Measurements from ENCODE around the gene TBC1D2. TPM values are rescaled to one million over a fixed set of nuclear protein-coding genes. Genes with fewer than 3 reads are reported as not detected.
"Not testable (repeated sequence)": the region's sequence is repeated elsewhere in the genome, so short reads cannot be mapped to it uniquely, and the experiment has no call there.

The TBC1D2 gene
- total RNA-seq, 1 donor from 2014 or later: 16.3 TPM

DNA sequence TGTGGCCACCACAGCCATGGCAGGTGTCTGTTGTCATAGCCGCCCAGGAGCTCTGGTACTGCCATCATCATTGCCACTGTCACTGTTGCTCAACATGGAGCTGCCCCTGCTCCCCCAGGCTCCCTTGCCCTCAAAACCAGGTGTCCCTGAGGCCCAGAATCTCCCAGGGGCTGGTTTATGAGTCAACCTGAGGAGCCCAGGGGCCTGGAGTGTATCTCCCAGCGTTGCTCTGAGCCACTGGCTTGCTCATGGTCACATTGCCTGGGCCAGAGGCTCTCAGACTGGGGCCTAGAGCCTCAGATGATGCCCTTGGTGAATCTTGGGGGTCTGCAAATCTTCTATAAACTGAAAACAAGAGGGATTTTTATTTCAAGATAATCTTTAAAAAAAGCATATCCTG lies 24.7 kb upstream of the TBC1D2 start:
- intact Hi-C loops (cut with DNase I): no loop called here
- DNase-seq (ENCODE audit: low spot score) (no peak), ATAC-seq (no peak)

DNA sequence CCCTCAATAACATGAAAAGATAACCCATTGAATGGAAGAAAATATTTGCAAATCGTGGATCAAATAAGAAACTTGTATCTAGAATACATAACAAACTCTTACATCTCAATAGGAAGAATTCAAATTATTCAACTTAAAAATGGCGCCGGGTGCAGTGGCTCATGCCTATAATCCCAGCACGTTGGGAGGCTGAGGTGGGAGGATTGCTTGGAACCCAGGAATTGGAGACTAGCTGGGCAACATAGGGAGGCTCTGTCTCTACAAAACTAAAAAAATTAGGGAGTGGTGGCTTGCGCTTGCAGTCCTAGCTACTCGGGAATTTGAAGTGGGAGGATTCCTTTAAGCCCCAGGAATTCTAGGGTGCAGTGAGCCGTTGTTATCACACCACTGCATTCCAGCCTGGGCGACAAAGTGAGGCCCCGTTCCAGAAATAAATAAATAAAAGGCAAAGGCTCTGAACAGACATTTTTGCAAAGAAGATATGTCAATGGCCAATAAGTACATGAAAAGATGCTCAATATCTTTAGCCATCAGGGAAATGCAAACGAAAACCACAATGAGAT lies 21.5 kb upstream of the TBC1D2 start:
- ATAC-seq: no peak
- intact Hi-C loops (cut with DNase I): no loop called here
- DNase-seq (ENCODE audit: low spot score): no peak

DNA sequence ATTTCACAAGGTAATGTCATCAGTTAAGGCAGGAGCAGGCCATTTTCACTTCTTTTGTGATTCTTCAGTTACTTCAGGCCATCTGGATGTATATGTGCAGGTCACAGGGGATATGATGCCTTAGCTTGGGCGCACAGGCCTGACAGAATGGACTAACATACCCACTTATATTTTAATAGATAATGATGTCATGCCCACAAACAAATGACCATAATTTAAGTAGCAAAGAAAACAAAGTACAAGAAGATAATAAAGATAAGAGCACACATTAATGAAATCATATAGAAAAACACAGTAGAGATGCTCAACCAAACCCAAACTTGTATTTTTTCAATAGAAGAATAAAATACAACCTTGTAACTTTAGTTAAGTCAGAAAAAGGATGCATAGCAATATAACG lies 19.7 kb upstream of the TBC1D2 start:
- no peak for DNase-seq (ENCODE audit: low spot score)
- intact Hi-C loops (cut with DNase I): no loop called here
- ATAC-seq: no peak

DNA sequence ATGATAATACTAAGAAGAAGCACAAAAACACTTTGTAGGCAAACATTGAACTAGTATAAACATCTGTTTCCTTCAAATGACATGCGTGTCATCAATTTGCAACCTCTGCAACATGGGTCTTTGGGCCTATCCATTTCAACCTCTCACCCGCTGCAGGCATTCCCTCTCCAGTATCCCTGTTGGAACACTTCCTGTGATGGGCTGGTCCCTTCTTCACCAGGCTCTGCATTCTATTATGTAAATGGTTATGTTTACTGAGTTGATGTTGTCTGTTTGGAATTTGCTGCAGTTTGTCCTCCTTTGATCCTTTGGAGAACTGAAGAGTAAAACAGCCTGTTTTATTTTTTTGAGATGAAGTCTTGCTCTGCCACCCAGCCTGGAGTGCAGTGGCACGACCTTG lies 16.6 kb upstream of the TBC1D2 start:
- no peak for ATAC-seq
- intact Hi-C loops (cut with DNase I): no loop called here

DNA sequence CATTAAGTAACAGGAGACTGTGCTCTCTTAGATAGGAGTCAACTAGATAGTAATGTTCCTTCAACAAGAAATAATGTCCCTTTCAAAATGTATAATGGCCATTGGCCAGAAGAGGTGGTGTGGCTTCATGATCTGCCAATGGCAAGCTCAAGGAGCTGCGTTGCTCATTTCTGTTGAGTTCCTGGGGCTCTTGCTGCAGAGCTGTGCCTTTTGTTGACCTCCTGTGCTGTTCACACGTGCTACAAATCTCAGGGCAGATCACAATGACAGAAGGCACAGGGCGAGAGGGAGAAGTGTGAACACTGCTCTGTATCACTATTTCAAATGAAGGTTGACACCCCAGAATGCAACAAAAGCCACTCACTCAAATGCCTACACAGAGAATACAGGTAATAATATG lies 16.0 kb upstream of the TBC1D2 start:
- ATAC-seq: no peak
- intact Hi-C loops (cut with DNase I): no loop called here
- no peak for DNase-seq (ENCODE audit: low spot score)

More for the DNA sequence above, 16.6 kb upstream of the TBC1D2 start:
- DNase-seq (ENCODE audit: low spot score): no peak

DNA sequence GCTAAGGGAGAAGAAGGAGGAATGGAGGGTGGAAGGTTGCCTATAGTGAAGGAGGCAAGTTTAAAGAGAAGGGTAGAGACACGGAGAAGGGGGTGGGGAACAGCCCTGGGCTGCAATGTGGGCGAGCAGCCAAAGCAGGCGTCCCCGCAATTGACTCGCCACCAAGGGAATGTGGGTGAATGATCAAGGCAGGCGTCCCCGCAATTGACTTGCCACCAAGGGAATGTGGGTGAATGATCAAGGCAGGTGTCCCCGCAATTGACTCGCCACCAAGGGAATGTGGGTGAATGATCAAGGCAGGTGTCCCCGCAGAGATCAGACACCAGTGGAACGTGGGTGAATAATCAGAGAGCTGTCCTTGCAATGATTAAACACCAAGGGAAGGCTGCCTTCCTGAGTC lies 14.8 kb upstream of the TBC1D2 start:
- ATAC-seq; intact Hi-C loops (cut with DNase I): not testable (repeated sequence)

DNA sequence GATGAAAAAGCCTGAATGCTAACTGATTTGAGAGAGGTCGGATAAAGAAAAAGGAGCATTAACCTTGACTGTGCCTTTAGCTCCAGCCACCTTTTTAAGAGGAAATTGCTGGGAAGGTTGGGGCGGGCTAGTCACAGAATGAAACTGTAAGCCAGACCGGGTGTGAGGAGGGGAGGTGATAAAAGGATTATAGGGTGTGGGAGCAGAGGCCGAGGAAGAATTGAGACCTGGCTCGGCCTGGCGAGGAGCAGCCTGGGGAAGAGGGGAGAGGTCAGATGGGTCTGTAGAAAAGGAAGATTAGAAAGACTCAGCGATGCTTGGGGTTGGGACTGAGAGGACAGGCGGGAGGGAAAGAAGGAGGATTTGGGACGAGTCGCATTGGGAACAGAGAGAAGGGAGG lies 14.2 kb upstream of the TBC1D2 start:
- intact Hi-C loops (cut with DNase I); ATAC-seq; DNase-seq (ENCODE audit: low spot score): not testable (repeated sequence)

More for the DNA sequence above, 14.8 kb upstream of the TBC1D2 start:
- not testable (repeated sequence) for DNase-seq (ENCODE audit: low spot score)

DNA sequence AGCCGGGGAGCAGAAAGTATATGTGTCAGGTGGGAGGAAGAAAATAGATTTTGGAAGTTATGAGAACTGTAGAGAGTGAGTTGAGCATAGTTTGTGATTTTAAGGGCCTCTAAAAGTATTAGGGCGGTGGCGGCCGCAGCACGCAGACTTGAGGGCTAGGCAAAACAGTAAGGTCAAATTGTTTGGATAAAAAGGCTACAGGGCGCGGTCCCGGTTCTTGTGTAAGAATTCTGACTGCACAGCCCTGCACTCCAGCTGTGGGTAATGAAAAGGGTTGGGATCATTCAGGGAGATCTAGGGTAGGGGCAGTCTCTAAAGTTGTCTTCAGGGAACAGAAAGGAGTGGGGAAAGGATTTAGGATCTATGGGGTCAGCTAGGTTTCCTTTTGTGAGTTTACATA lies 12.1 kb upstream of the TBC1D2 start:
- intact Hi-C loops (cut with DNase I); DNase-seq (ENCODE audit: low spot score); ATAC-seq: not testable (repeated sequence)

DNA sequence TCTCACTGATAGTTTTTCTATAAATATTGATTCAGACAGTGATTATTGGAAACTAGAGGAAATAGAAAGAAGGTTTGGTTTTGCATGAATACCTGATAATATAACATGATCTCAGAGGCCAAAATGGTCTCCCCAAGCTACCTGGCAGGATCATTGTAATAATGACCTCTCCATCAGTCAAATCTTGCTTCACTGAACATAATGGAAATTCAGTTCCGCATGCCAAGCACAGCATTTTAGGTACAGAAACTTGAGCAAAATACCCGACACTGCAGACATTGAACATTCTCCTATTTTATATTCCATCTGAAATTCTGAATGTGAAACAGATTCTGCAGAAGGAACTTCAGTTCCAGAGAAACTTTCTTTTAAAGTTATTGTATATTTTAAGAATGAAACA lies 9.1 kb upstream of the TBC1D2 start:
- ATAC-seq (no peak), DNase-seq (ENCODE audit: low spot score) (no peak)
- intact Hi-C loops (cut with DNase I): no loop called here

DNA sequence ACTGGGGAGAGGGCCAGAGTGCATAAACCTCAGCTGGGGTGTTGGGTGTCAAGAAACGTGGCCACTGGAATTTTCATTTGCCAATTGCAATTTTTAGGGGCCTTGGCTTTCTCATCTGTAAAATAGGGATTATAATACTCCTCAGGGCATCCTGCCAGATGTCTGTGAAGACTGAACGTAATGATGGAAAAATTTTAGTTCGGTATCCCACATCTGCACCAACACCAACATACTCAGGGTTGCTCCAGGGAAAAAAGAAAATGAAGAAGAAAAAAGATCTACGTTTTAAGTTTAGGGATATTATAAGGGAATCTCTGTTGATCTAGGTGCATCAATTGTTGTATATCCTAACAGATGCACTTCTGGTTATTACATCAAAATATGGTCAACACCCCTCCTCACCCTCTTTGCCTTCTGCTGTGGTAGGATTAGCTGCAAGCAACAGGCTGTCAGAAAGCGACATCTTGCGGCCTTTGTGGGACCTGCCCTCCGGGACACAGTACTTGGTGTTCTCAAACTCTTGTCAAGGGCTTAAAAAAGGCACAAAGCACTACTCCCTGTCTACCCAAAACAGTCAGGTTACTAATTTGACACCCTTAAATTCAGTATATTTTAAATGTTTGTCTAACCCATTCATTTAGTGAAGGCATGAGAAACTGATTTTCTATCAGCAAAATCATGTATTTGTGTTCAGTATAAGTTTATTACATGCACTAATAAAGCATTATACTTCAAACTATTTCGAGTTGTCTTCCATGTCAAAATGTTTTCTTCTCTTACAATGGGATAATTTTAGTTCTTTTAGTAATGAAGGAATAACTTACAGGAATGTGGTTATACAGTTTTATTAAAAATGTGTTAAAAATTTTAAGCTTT lies 8.3 kb upstream of the TBC1D2 start:
- intact Hi-C loops (cut with DNase I): no loop called here
- ATAC-seq (peak; percentile 94), DNase-seq (ENCODE audit: low spot score) (peak; percentile 91)

DNA sequence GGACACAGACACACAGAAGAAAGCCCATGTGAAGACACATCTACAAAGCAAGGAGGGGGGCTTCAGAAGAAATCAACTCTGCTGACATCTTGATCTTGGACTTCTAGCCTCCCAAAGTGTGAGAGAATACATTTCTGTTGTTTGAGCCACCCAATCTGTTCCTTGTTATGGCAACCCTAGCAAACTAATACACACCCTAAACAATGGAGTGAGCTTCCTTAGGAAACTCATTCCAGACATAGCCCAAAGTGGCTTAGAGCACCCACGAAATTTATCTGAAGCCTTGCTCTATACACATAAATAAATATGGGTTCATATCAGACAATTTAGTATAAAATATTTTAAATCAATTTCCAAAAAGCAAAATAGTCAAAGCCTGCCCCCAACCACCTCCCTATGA lies 7.6 kb upstream of the TBC1D2 start:
- intact Hi-C loops (cut with DNase I): no loop called here
- ATAC-seq (no peak), DNase-seq (ENCODE audit: low spot score) (no peak)

DNA sequence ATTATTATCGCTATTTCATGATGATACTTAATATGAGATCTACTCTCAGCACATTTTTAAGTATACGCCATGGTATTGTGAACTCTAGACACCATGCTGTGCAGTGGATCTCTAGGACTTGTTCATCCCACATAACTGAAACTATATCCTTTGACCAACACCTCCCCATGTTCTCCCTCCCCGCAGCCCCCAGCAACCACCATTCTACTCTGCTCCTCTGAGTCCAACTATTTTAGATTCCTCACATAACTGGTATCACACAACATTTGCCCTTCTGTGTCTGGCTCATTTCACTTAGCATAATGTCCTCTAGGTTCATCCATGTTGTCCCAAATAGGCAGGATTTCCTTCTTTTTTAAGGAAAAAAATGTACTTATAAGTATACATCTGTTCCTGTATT lies 6.6 kb upstream of the TBC1D2 start:
- DNase-seq (ENCODE audit: low spot score) (no peak), ATAC-seq (no peak)
- intact Hi-C loops (cut with DNase I): no loop called here

DNA sequence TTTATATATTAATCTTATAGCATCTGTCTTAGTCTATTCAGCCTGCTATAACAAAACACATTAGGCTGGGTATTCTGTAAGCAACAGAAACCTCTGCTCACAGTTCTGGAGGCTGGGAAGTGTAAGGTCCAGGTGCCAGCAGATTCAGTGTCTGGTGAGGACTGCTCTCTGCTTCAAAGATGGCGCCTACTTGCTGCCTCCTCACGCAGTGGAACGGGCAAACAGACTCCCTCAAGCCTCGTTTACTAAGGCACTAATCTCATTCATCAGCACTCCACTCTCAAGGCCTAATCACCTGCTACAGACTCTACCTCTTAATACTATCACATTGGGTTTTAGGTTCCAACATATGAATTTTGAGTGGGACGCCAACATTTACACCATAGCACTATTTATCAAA lies 5.2 kb upstream of the TBC1D2 start:
- ATAC-seq (no peak), DNase-seq (ENCODE audit: low spot score) (no peak)
- intact Hi-C loops (cut with DNase I): no loop called here

DNA sequence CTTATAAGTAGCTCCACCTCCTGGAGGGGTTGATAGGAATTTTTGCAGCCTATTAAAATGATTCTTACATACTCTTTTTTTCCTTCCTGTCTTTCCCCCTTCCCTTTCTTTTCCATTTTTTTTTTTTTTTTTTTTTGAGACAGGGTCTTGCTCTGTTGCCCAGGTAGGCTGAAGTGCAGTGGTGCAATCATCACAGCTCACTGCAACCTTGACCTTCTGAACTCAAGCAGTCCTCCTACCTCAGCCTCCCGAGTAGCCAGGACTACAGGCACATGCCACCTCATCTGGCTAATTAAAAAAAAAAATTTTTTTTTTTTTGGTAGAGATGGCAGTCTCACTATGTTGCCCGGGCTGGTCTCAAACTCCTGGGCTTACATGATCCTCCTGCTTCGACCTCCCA lies 4.3 kb upstream of the TBC1D2 start:
- no peak for DNase-seq (ENCODE audit: low spot score)
- intact Hi-C loops (cut with DNase I): loop anchor here (10.0 kb wide), 1 partner anchor 65 kb away; the partner anchor contains the start of gene CORO2A
- no peak for ATAC-seq

DNA sequence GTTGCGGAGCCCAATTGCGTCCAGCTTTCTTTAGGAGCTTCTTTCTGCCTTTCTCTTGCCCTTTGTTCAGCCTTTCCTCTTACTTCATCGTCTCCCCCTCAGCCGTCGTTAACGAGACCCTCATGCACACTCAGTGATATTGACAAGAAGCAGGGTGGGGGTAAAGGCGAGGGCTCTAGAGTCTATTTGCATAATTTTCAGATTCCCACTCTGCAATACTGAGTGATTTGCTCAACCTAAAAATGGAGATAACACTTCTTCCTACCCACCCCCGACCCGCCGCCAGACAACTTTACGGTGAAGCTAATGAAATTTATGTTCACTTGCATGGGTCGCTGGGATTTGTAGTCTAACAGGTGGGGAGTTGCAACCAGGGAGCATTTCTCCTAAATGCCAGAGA lies 1.3 kb upstream of the TBC1D2 start:
- intact Hi-C loops (cut with DNase I): loop anchor here (10.0 kb wide), 1 partner anchor 62 kb away; the partner anchor contains the start of gene CORO2A
- no peak for DNase-seq (ENCODE audit: low spot score)
- ATAC-seq: no peak

DNA sequence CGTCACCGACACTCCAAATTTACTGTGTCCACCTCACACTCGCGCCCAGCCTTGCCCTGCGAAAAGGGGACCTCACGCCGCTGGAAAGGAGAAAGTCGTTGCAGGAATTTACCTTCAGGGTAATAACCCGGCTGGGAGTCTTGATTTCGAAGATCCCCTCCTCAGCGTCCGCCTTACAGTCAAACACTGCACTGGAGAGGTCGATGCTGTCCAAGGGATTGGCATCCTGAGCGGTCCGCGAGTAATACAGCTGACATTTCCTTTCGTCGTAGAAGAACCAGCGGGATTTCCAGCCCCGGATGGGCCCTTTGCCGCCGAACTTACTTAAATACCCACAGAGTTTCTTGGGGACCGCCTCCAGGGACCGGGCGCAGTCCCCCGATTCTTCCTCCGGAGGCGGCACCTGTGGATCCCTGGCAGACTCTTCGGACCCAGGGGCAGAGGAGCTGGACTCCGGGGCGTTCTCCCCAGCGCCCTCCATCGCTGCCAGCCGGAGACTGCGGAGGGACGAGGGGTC lies 330 bp downstream of the TBC1D2 start:
- DNase-seq (ENCODE audit: low spot score) (no peak), ATAC-seq (peak; percentile 13)
- intact Hi-C loops (cut with DNase I): loop anchor here (10.0 kb wide), 1 partner anchor 60 kb away; the partner anchor contains the start of gene CORO2A

DNA sequence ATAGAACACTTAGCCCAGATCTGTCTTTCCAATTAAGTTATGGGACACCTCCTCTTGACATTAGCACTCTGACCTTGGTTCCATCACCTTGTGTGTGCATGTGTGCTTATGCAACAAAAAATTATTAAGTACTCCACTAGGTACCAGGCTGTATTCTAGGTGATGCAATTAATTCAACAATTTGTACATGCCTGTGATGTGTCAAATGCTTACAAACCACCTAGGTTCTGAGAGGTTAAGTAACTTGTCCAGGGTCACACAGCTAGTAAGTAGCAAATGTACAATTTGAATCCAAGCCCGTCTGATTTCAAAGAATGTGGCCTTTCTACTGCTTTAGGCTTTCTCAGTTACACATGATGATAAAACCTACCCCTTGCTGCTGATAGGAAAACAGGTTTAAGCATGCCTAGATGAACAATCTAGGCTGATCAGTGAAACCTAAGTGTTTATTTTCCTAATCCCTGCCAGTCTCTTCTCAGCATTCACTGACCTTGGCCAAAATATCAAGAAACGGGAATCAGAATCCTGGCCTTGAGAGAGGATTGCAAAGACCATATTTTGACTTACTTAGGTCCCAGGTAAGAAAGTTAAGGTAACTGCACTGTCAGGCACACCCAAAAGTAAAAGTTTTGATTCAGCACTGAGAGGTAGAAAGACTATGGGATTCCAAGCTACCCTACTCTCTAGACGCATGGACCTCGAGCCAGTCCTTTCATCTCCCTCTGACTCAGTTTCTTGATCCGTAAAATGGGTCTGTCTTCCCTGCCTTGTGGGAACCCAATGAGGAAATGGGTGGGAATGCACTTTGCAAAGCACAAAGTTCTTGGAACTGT lies 1.0 kb downstream of the TBC1D2 start:
- no peak for ATAC-seq
- DNase-seq (ENCODE audit: low spot score): no peak
- intact Hi-C loops (cut with DNase I): loop anchor here (10.0 kb wide), 1 partner anchor 60 kb away; the partner anchor contains the start of gene CORO2A

DNA sequence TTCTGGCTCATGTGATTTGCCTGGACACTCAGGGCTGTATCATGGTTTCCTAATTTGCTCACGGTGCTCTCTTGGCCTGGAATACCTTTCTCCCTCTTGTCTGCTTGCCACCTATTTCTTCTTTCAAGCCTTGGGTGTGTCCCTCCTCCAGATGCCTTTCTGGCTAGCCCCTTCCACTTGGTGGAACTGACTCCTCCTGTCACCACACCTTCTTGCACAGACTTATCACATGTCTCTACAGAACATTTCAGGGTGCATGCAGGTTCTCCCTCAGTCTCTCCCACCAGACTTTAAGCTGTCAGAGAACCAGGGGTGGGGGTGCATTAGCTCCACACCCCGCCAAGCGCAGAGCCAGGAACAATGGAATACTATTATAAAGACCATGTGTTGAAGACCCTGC lies 1.9 kb downstream of the TBC1D2 start:
- DNase-seq (ENCODE audit: low spot score) (no peak), ATAC-seq (no peak)
- intact Hi-C loops (cut with DNase I): loop anchor here (10.0 kb wide), 1 partner anchor 59 kb away; the partner anchor contains the start of gene CORO2A

DNA sequence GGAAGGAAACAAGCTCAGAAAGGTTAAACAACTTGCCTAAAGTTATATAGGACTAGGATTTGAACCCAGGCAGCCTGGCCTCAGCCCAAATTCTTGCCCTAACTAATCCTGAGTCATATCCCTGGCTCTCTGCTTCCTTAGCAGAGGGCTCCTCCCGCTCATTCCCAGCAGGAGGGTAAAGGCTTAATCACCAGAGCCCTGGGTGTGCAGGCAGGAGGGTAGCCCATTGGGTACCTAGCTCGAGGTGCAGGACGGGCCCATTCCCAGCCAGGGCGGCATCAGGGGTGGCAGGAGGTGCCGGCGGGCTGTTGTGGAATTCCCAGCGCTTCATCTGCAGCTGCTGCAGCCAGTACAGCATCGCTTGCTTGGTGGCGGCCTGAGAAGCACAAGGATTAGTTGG lies 3.9 kb downstream of the TBC1D2 start:
- intact Hi-C loops (cut with DNase I): loop anchor here (10.0 kb wide), 1 partner anchor 57 kb away; the partner anchor contains the start of gene CORO2A
- ATAC-seq: no peak
- no peak for DNase-seq (ENCODE audit: low spot score)
